HEK293T (cell line): ENCODE results near the gene MGAT5.

Source experiments
- ARNT ChIP-seq: fragments of 450-650 bp; IDR thresholded peaks from 2 replicates; pipeline ENCODE4 v1.6.1; 2017; ENCODE audit warnings: mild to moderate bottlenecking
- BHLHE40 ChIP-seq: fragments of 450-650 bp; IDR thresholded peaks from 2 replicates; pipeline ENCODE4 v1.6.1; 2016; ENCODE audit warnings: mild to moderate bottlenecking, moderate library complexity, borderline replicate concordance
- FOXK2 ChIP-seq: fragments of 450-650 bp; IDR thresholded peaks from 2 replicates; pipeline ENCODE4 v1.6.1; 2016; ENCODE audit warnings: mild to moderate bottlenecking
- FOXM1 ChIP-seq: fragments of 450-650 bp; IDR thresholded peaks from 2 replicates; pipeline ENCODE4 v1.6.1; 2017; ENCODE audit warnings: mild to moderate bottlenecking, borderline replicate concordance
- HDGF ChIP-seq: fragments of 450-650 bp; IDR thresholded peaks from 2 replicates; pipeline ENCODE4 v1.6.1; 2017; ENCODE audit warnings: antibody characterized with exemption, borderline replicate concordance
- NFRKB ChIP-seq: fragments of 450-650 bp; IDR thresholded peaks from 2 replicates; pipeline ENCODE4 v1.6.1; 2016; ENCODE audit warnings: mild to moderate bottlenecking, moderate library complexity
- PKNOX1 ChIP-seq: fragments of 450-650 bp; IDR thresholded peaks from 2 replicates; pipeline ENCODE4 v1.6.1; 2016
- SP1 ChIP-seq: fragments of 450-650 bp; IDR thresholded peaks from 2 replicates; pipeline ENCODE4 v1.6.1; 2017
- SUZ12 ChIP-seq: fragments of 450-650 bp; IDR thresholded peaks from 2 replicates; pipeline ENCODE4 v1.6.1; 2016; ENCODE audit warnings: mild to moderate bottlenecking

- no peak for TF ChIP-seq SUZ12
- TF ChIP-seq FOXK2: no peak
- TF ChIP-seq HDGF: no peak
- no peak for TF ChIP-seq NFRKB
- no peak for TF ChIP-seq FOXM1
- no peak for TF ChIP-seq SP1
- TF ChIP-seq BHLHE40: no peak
- TF ChIP-seq ARNT: no peak
- no peak for TF ChIP-seq PKNOX1
Observed at GRCh38 chr2:134395779-134396178, 141.9 kb downstream of the MGAT5 start.
